SU-DHL-6 (cell line): ENCODE measurements around the gene CR2.

Experiments
- CTCF ChIP-seq: fragments of 200-600 bp; sonication (generic); IDR thresholded peaks from one replicate; pipeline ENCODE4 v1.5.1; 2017; ENCODE audit warnings: antibody characterized with exemption, mild to moderate bottlenecking, low read length, moderate library complexity; ENCODE audit not compliant: insufficient read depth, poor library complexity, severe bottlenecking
- EZH2phosphoT487 ChIP-seq: fragments of 200-600 bp; sonication (generic), shearing (Covaris generic); conservative IDR thresholded peaks from 2 replicates; pipeline ENCODE4 v1.6.1; 2018; ENCODE audit warnings: mild to moderate bottlenecking, antibody characterized with exemption, low read length, moderate library complexity, mixed read lengths

DNA sequence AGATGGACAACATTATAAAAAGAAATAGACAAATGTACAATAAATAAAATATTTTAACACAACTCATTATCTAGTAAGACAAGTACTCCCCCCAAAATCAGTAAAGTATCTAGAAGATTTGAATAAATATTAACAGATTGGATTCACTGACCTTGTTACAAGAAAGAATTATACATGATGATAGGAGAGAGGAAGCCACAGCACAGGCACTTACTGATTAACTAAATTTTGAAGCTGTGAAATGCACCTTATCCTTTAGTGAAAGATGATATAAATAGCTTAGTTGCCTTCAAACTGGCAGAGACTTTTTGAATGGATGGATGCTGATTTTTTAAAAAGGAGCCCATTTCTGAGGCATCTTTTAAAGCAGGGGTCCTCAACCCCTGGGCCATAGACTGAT, 50.3 kb downstream of the CR2 start:
- TF ChIP-seq CTCF (no peak), EZH2phosphoT487 (no peak)
